H1 (cell line): Measurements from ENCODE around the gene VWA1. TPM values are rescaled to one million over a fixed set of nuclear protein-coding genes. Genes with fewer than 3 reads are reported as not detected.
"Not testable (repeated sequence)": the region's sequence is repeated elsewhere in the genome, so short reads cannot be mapped to it uniquely, and the experiment has no call there.

Source experiments
- CTCF ChIA-PET: fragments of 300-600 bp; sonication (Branson Sonifier 250); formaldehyde crosslinking; loops from one replicate; lab custom pipeline; 2021; ENCODE audit not compliant: partially characterized antibody; lab: Charles Lee
- POLR2A ChIA-PET: fragments of 300-600 bp; sonication (Branson Sonifier 250); formaldehyde crosslinking; loops from one replicate; lab custom pipeline; 2021; ENCODE audit warnings: inconsistent platforms; ENCODE audit not compliant: partially characterized antibody; lab: Charles Lee
- DNase-seq, 2 experiments: peaks; one replicate each; pipeline versions ENCODE4 v3.0.0 to v3.0.0-alpha.2; 2010 to 2022; ENCODE audit warnings: low spot score in 2 of 2, low read depth in 1 of 2, mixed read lengths in 1 of 2
- FAIRE-seq: peaks from 2 replicates; lab custom pipeline; 2011; peaks lifted over from hg19 to GRCh38; lab: Jason Lieb, UNC
- H2AFZ ChIP-seq: 2 replicates; pipeline ENCODE4 v1.8.1; 2012; ENCODE audit warnings: low read length, inconsistent platforms
- H2AK5ac ChIP-seq: 2 replicates; pipeline ENCODE4 v1.6.1; 2013; ENCODE audit warnings: low read depth, low read length
- H2BK120ac ChIP-seq: replicated peaks from 2 replicates; pipeline ENCODE3; 2013; ENCODE audit warnings: low read depth, low read length, inconsistent platforms
- H2BK12ac ChIP-seq: 2 replicates; pipeline ENCODE4 v1.6.1; 2013; ENCODE audit warnings: low read depth, low read length
- H2BK15ac ChIP-seq: 2 replicates; pipeline ENCODE4 v1.6.1; 2013; ENCODE audit warnings: low read length
- H2BK20ac ChIP-seq: 2 replicates; pipeline ENCODE4 v1.6.1; 2013; ENCODE audit warnings: low read length
- H2BK5ac ChIP-seq: 2 replicates; pipeline ENCODE4 v1.6.1; 2013; ENCODE audit warnings: low read depth, low read length
- H3K14ac ChIP-seq: 2 replicates; pipeline ENCODE4 v1.6.1; 2013; ENCODE audit warnings: inconsistent platforms; ENCODE audit not compliant: insufficient read length
- H3K18ac ChIP-seq: 2 replicates; pipeline ENCODE4 v1.6.1; 2013; ENCODE audit warnings: low read length; ENCODE audit errors: extremely low read depth
- H3K23ac ChIP-seq: 2 replicates; pipeline ENCODE4 v1.6.1; 2013; ENCODE audit warnings: inconsistent platforms; ENCODE audit not compliant: insufficient read length
- H3K23me2 ChIP-seq: 2 replicates; pipeline ENCODE4 v1.6.1; 2013; ENCODE audit warnings: low read depth, low read length
- H3K27ac ChIP-seq: 2 replicates; pipeline ENCODE4 v1.6.1; 2011; ENCODE audit warnings: low read depth, low read length, inconsistent platforms
- H3K27me3 ChIP-seq, 4 experiments: replicated peaks in 1 of 4; 1 replicate in 1 of 4; 2 replicates in 3 of 4; pipeline versions ENCODE4 v1.6.1 to v1.8.1; 2011 to 2013; ENCODE audit warnings: low read length in 3 of 4, mild to moderate bottlenecking in 3 of 4, inconsistent platforms in 2 of 4, mixed read lengths in 2 of 4, moderate library complexity in 1 of 4; ENCODE audit not compliant: control insufficient read depth in 3 of 4, insufficient read depth in 3 of 4; ENCODE audit errors: extremely low read depth in 1 of 4
- H3K36me3 ChIP-seq, 4 experiments: 2 replicates each; pipeline versions ENCODE4 v1.6.1 to v1.8.1; 2011 to 2013; ENCODE audit warnings: mild to moderate bottlenecking in 4 of 4, low read length in 3 of 4, moderate library complexity in 2 of 4, control low read depth in 1 of 4, inconsistent platforms in 1 of 4; ENCODE audit not compliant: insufficient read depth in 4 of 4, control insufficient read depth in 2 of 4
- H3K4ac ChIP-seq: replicated peaks from 2 replicates; pipeline ENCODE3; 2013; ENCODE audit warnings: low read length, low read depth, mixed read lengths, inconsistent platforms; ENCODE audit not compliant: insufficient read length
- H3K4me1 ChIP-seq, 4 experiments: replicated peaks in 1 of 4; 1 replicate in 1 of 4; 2 replicates in 3 of 4; pipeline versions ENCODE4 v1.6.1 to v1.8.1; 2011 to 2013; ENCODE audit warnings: low read length in 3 of 4, inconsistent platforms in 2 of 4, mixed read lengths in 1 of 4; ENCODE audit not compliant: insufficient read depth in 4 of 4, control insufficient read depth in 3 of 4
- H3K4me2 ChIP-seq, 2 experiments: 2 replicates each; pipeline versions ENCODE4 v1.6.1 to v1.8.1; 2011 to 2013; ENCODE audit warnings: low read depth in 2 of 2, low read length in 2 of 2, control low read depth in 1 of 2, inconsistent platforms in 1 of 2, mild to moderate bottlenecking in 1 of 2; ENCODE audit not compliant: insufficient read depth in 1 of 2
- H3K4me3 ChIP-seq, 4 experiments: fragments of 200-600, 300-600 bp in 1 of 4; sonication (generic), shearing (Covaris generic), sonication (Bioruptor Twin) in 1 of 4; 2 replicates each; pipeline versions ENCODE4 v1.5.1 to v1.8.1; 2011 to 2016; ENCODE audit warnings: low read length in 4 of 4, low read depth in 3 of 4, control low read depth in 2 of 4, inconsistent platforms in 2 of 4, mild to moderate bottlenecking in 2 of 4, mixed read lengths in 1 of 4, moderate library complexity in 1 of 4; ENCODE audit not compliant: insufficient read depth in 2 of 4; ENCODE audit errors: extremely low read depth in 1 of 4
- H3K56ac ChIP-seq: replicated peaks from 2 replicates; pipeline ENCODE3; 2013; ENCODE audit warnings: low read depth, mild to moderate bottlenecking, mixed read lengths, low read length, inconsistent platforms; ENCODE audit not compliant: insufficient read length
- H3K79me1 ChIP-seq: 2 replicates; pipeline ENCODE4 v1.6.1; 2013; ENCODE audit warnings: low read depth, low read length, control low read depth
- H3K79me2 ChIP-seq, 2 experiments: 2 replicates each; pipeline versions ENCODE4 v1.6.1 to v1.8.1; 2012 to 2013; ENCODE audit warnings: low read length in 2 of 2, mild to moderate bottlenecking in 2 of 2, inconsistent platforms in 1 of 2; ENCODE audit not compliant: insufficient read depth in 2 of 2, control insufficient read depth in 1 of 2
- H3K9ac ChIP-seq, 4 experiments: replicated peaks in 1 of 4; 1 replicate in 1 of 4; 2 replicates in 3 of 4; pipeline versions ENCODE4 v1.6.1 to v1.8.1; 2011 to 2013; ENCODE audit warnings: low read depth in 3 of 4, low read length in 3 of 4, control low read depth in 2 of 4, mild to moderate bottlenecking in 2 of 4, moderate library complexity in 2 of 4, inconsistent platforms in 1 of 4; ENCODE audit errors: extremely low read depth in 1 of 4
- H3K9me3 ChIP-seq, 2 experiments: 2 replicates each; pipeline versions ENCODE4 v1.6.1 to v1.8.1; 2012 to 2013; ENCODE audit warnings: mild to moderate bottlenecking in 2 of 2, moderate library complexity in 2 of 2, control low read depth in 1 of 2, inconsistent platforms in 1 of 2, low read depth in 1 of 2, low read length in 1 of 2, mixed read lengths in 1 of 2; ENCODE audit not compliant: insufficient read depth in 2 of 2
- H4K20me1 ChIP-seq, 2 experiments: replicated peaks in 1 of 2; 2 replicates each; pipeline versions ENCODE3 to v1.8.1; 2011 to 2013; ENCODE audit warnings: inconsistent platforms in 2 of 2, low read length in 2 of 2, mild to moderate bottlenecking in 1 of 2; ENCODE audit not compliant: insufficient read depth in 2 of 2, control insufficient read depth in 1 of 2
- H4K5ac ChIP-seq: 2 replicates; pipeline ENCODE4 v1.6.1; 2013; ENCODE audit warnings: low read length, low read depth, mixed read lengths, inconsistent platforms; ENCODE audit not compliant: insufficient read length
- H4K8ac ChIP-seq: 2 replicates; pipeline ENCODE4 v1.8.0; 2013; ENCODE audit warnings: mild to moderate bottlenecking, moderate library complexity, low read length, inconsistent platforms; ENCODE audit not compliant: insufficient read depth; ENCODE audit errors: extremely low read depth
- H4K91ac ChIP-seq: replicated peaks from 2 replicates; pipeline ENCODE3; 2013; ENCODE audit warnings: low read length, mixed read lengths, inconsistent platforms; ENCODE audit not compliant: insufficient read length
- POLR2A ChIP-seq, 2 experiments: IDR thresholded peaks; 1 replicate in 1 of 2; 2 replicates in 1 of 2; pipeline ENCODE4 v1.6.1; 2011; ENCODE audit warnings: low read depth in 2 of 2, low read length in 2 of 2, mild to moderate bottlenecking in 2 of 2; ENCODE audit errors: control extremely low read depth in 1 of 2
- WGBS, 2 experiments: shearing (Covaris generic) in 1 of 2; methylation state at CpG; one replicate each; pipeline versions ENCODE4 v1.1.6 to v1.1.7; 2013 to 2015; ENCODE audit warnings: low lambda C conversion rate in 2 of 2, mixed read lengths in 2 of 2, inconsistent platforms in 1 of 2, low coverage in 1 of 2, missing lambda C conversion rate in 1 of 2; ENCODE audit not compliant: insufficient replicate concordance in 2 of 2, insufficient coverage in 1 of 2, insufficient read length in 1 of 2; ENCODE audit errors: extremely low coverage in 1 of 2, missing lambda C conversion rate in 1 of 2; 5-methylcytosine and 5-hydroxymethylcytosine counted together
- polyA plus RNA-seq, 7 experiments: library from polyadenylated mRNA; depleted of rRNA in 3 of 7; stranded (reverse) in 5 of 7; unstranded in 2 of 7; fragments of >200 nt in 5 of 7; fragments of 200-250 nt in 2 of 7; gene quantifications; 1 replicate in 5 of 7; 2 replicates in 1 of 7; 4 replicates in 1 of 7; pipeline versions ENCODE4 v1.2.1 to v1.2.3, GENCODE V29; 2011 to 2013; ENCODE audit warnings: missing spikeins in 2 of 7, mixed read lengths in 2 of 7
- total RNA-seq: library from RNA; stranded (reverse); fragmentation: NEBNext Ultra II Directional; extraction: Animal tissue kit (Norgen Biotek cat#: 25700); gene quantifications from 2 replicates; pipeline ENCODE4 v1.2.1, GENCODE V29; 2021

Gene VWA1
- total and polyA plus RNA-seq, 2 of the 8 experiments (the other 6 are each of a cell fraction or from before 2014, with no cell fraction given), result 16.0 to 36.6 TPM

GRCh38 chr1:1410238-1410637 is 25.3 kb upstream of the VWA1 start:
- H3K18ac ChIP-seq, H2AK5ac ChIP-seq, H3K79me1 ChIP-seq, FAIRE-seq, H2BK15ac ChIP-seq, H3K27me3 ChIP-seq, H3K4ac ChIP-seq, H3K9me3 ChIP-seq, H3K9ac ChIP-seq, H3K23ac ChIP-seq, H3K23me2 ChIP-seq, H3K14ac ChIP-seq, H2BK120ac ChIP-seq, H3K56ac ChIP-seq, DNase-seq, H4K5ac ChIP-seq, H2BK20ac ChIP-seq, H2AFZ ChIP-seq, H4K91ac ChIP-seq, H4K8ac ChIP-seq, H4K20me1 ChIP-seq: not testable (repeated sequence)
- peak overlapping the region; percentile 81; the same call in 1 of the 2 replicates for H2BK5ac ChIP-seq
- peak overlapping the region; percentile 50; the same call in 1 of the 2 replicates for H2BK12ac ChIP-seq
- H3K4me3 ChIP-seq, result peak overlapping the region in 1 of 4 experiments; percentile 46; a peak in 2 of 8 replicates
- peaks cover 4 to 28% (median 6%) of the 10 kb centered on the region in 4 experiments; a peak in 7 of 8 replicates for H3K36me3 ChIP-seq
- 8% methylated on average over 8 of the region's 8 CpGs; no CpG with 5 or more reads in 1 of the 2 experiments for WGBS, 2 experiments
- H3K79me2 ChIP-seq, result peaks cover 14 to 35% of the 10 kb centered on the region in 2 experiments
- ChIA-PET POLR2A (interaction anchor here (0.9 to 27.7 kb wide), 17 partner anchors 8 to 95 kb away, joined by 3 to 719 read pairs (median 6); partner anchors contain the start of genes ANKRD65, AURKAIP1, CCNL2 and VWA1), CTCF (interaction anchor here (1.1 to 1.7 kb wide), 3 partner anchors 8 to 10 kb away, joined by 5 to 9 read pairs (median 5); no protein-coding TSS in a partner anchor)
- peak overlapping the region; percentile 85; the same call in 1 of the 2 replicates for H3K27ac ChIP-seq
- peaks cover 8 to 18% (median 14%) of the 10 kb centered on the region in 4 experiments for H3K4me1 ChIP-seq
- H3K4me2 ChIP-seq, result peak overlapping the region; percentile 60 to 86; a peak in 3 of 4 replicates
- peak in 1 of 2 experiments; percentile 46; a peak in 2 of 3 replicates for TF ChIP-seq POLR2A (IDR thresholded peaks at IDR 0.05; ENCODE audit: control extremely low read depth in 1 of 2, low read depth in 2 of 2, low read length in 2 of 2)
